Activated gamma-delta T cell treated with anti-CD3 and anti-CD28 coated beads, Interleukin-2, amount 50 U/mL, for 16 hours (primary cell): ENCODE data around the gene NOS3.

Source experiments
- DNase-seq: peaks from one replicate; pipeline ENCODE4 v3.0.0-alpha.2; 2020; ENCODE audit warnings: low read depth

Gene NOS3

GRCh38 chr7:150990416-150991186 is at the start of gene NOS3:
NOS3 (plus strand) TSS chr7:150991017; CDS start chr7:150993804, 2,787 bp downstream.
- no peak for DNase-seq

GRCh38 chr7:150941351-150942000 is 49.3 kb upstream of the NOS3 start:
- no peak for DNase-seq

GRCh38 chr7:150942001-150942590 is 48.7 kb upstream of the NOS3 start:
- DNase-seq = no peak

GRCh38 chr7:150942591-150943452 is 48.0 kb upstream of the NOS3 start:
- DNase-seq = no peak

- DNase-seq = no peak
Measured at GRCh38 chr7:150943453-150943814, 47.4 kb upstream of the NOS3 start.

- DNase-seq = no peak
Measured at GRCh38 chr7:150944066-150945042, 46.5 kb upstream of the NOS3 start.

- no peak for DNase-seq
Measured at GRCh38 chr7:150945171-150945852, 45.5 kb upstream of the NOS3 start.

GRCh38 chr7:150945853-150946420 is 44.9 kb upstream of the NOS3 start:
- no peak for DNase-seq

GRCh38 chr7:150946421-150947240 is 44.2 kb upstream of the NOS3 start:
- no peak for DNase-seq

- no peak for DNase-seq
Measured at GRCh38 chr7:150947241-150947745, 43.5 kb upstream of the NOS3 start.

- DNase-seq = no peak
Measured at GRCh38 chr7:150947761-150948651, 42.8 kb upstream of the NOS3 start.

- no peak for DNase-seq
Measured at GRCh38 chr7:150948791-150949251, 42.0 kb upstream of the NOS3 start.

GRCh38 chr7:150949564-150949963 is 41.3 kb upstream of the NOS3 start:
- no peak for DNase-seq

GRCh38 chr7:150949971-150950491 is 40.8 kb upstream of the NOS3 start:
- no peak for DNase-seq

- no peak for DNase-seq
Measured at GRCh38 chr7:150950496-150951180, 40.2 kb upstream of the NOS3 start.

- DNase-seq = no peak
Measured at GRCh38 chr7:150951181-150951520, 39.7 kb upstream of the NOS3 start.

GRCh38 chr7:150951521-150951920 is 39.3 kb upstream of the NOS3 start:
- DNase-seq = no peak
